GM12892 (cell line): ENCODE results near the gene TC2N.

ENCODE experiments used
- POLR2A ChIP-seq: IDR thresholded peaks from 2 replicates; pipeline ENCODE4 v1.6.1; 2011; ENCODE audit warnings: low read depth, low read length, control low read depth
- POLR2AphosphoS5 ChIP-seq: IDR thresholded peaks from 2 replicates; pipeline ENCODE4 v1.6.1; 2011; ENCODE audit warnings: low read depth, low read length, control low read depth
- TAF1 ChIP-seq: IDR thresholded peaks from 2 replicates; pipeline ENCODE4 v1.6.1; 2011; ENCODE audit warnings: low read depth, mild to moderate bottlenecking, control low read depth, low read length, borderline replicate concordance

DNA sequence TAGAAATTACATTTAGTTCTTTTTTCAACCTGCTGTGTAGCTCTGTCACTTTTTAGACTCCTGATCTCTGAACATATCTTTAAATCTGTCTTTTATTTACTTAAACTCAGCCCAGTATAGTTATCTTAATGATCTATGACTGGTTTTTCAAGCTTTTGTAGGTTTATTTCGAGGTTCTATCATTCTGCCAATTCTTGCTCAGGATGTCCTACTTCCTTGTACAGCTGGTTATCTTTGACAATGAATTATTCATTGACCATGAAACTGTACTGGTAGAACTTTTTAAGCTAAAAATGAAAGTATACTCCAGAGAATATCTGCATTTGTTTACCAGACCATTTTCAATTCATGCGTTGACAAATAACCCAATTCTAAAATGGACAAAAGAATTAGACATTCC is 37.8 kb downstream of the TC2N start:
- no peak for TF ChIP-seq POLR2AphosphoS5
- no peak for TF ChIP-seq POLR2A
- TF ChIP-seq TAF1: no peak
